ENCODE data around the gene CGRRF1. TPM values are rescaled to one million over a fixed set of nuclear protein-coding genes. Genes with fewer than 3 reads are reported as not detected.

The CGRRF1 gene
- polyA plus RNA-seq, 1 of the 3 experiments (the other 2 are of a cell fraction) = 6.4 TPM

GRCh38 chr14:54498579-54498978 lies 11.1 kb upstream of the CGRRF1 start (continued):
- no peak for TF ChIP-seq MXI1 (IDR thresholded peaks at IDR 0.05; ENCODE audit: low read depth, low read length)

DNA sequence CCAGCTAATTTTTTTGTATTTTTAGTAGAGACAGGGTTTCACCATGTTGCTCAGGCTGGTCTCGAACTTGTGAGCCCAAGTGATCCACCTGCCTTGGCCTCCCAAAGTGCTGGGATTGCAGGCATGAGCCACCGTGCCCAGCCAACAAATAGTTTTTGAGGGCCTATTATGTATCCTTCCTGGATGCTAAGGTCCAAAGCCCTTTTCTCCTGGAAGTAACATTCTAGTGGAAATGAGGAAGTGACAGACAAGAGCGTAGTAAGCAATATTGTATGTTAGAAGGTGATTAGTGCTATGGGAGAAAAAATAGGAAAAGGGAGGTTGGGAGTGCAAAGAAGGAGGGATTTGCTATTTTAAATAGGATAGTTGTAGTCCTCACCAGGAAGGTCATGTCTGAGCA lies 9.0 kb upstream of the CGRRF1 start:
- CTCF ChIA-PET = no interaction called here
- 83% methylated on average over 3 of the region's 3 CpGs for WGBS (ENCODE audit: low lambda C conversion rate)

More for the DNA sequence above, 9.0 kb upstream of the CGRRF1 start:
- TF ChIP-seq NFIC (IDR thresholded peaks at IDR 0.05; ENCODE audit: borderline replicate concordance) (no peak), FOXM1 (IDR thresholded peaks at IDR 0.05; ENCODE audit: low read depth) (no peak), FOXJ3 (CRISPR knock-in tag; IDR thresholded peaks at IDR 0.05) (no peak), RXRA (IDR thresholded peaks at IDR 0.05; ENCODE audit: borderline replicate concordance, low read depth) (no peak), CTCF (IDR thresholded peaks at IDR 0.05) (no peak), TCF12 (IDR thresholded peaks at IDR 0.05) (no peak), GATA2 (CRISPR knock-in tag; IDR thresholded peaks at IDR 0.05) (no peak)
- TF ChIP-seq, protein P1, sequence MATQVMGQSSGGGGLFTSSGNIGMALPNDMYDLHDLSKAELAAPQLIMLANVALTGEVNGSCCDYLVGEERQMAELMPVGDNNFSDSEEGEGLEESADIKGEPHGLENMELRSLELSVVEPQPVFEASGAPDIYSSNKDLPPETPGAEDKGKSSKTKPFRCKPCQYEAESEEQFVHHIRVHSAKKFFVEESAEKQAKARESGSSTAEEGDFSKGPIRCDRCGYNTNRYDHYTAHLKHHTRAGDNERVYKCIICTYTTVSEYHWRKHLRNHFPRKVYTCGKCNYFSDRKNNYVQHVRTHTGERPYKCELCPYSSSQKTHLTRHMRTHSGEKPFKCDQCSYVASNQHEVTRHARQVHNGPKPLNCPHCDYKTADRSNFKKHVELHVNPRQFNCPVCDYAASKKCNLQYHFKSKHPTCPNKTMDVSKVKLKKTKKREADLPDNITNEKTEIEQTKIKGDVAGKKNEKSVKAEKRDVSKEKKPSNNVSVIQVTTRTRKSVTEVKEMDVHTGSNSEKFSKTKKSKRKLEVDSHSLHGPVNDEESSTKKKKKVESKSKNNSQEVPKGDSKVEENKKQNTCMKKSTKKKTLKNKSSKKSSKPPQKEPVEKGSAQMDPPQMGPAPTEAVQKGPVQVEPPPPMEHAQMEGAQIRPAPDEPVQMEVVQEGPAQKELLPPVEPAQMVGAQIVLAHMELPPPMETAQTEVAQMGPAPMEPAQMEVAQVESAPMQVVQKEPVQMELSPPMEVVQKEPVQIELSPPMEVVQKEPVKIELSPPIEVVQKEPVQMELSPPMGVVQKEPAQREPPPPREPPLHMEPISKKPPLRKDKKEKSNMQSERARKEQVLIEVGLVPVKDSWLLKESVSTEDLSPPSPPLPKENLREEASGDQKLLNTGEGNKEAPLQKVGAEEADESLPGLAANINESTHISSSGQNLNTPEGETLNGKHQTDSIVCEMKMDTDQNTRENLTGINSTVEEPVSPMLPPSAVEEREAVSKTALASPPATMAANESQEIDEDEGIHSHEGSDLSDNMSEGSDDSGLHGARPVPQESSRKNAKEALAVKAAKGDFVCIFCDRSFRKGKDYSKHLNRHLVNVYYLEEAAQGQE (IDR thresholded peaks at IDR 0.05; ENCODE audit: low read depth, low read length) = no peak
- TF ChIP-seq, protein P2, sequence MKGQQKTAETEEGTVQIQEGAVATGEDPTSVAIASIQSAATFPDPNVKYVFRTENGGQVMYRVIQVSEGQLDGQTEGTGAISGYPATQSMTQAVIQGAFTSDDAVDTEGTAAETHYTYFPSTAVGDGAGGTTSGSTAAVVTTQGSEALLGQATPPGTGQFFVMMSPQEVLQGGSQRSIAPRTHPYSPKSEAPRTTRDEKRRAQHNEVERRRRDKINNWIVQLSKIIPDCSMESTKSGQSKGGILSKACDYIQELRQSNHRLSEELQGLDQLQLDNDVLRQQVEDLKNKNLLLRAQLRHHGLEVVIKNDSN (IDR thresholded peaks at IDR 0.05; ENCODE audit: borderline replicate concordance, low read depth) = no peak
- H3K4me3 ChIP-seq (ENCODE audit: low read depth in 2 of 2, low read length in 1 of 2) = no peak overlapping the region
- POLR2A ChIA-PET = no interaction called here
- H3K27ac ChIP-seq (ENCODE audit: low read depth in 2 of 2, low read length in 1 of 2) = no peak overlapping the region
- H3K27me3 ChIP-seq (ENCODE audit: insufficient read depth) = no peaks in the 10 kb centered on the region
- H3F3A ChIP-seq (replicated peaks; ENCODE audit: insufficient read depth) = no peaks in the 10 kb centered on the region
- no peaks in the 10 kb centered on the region for H3K9me3 ChIP-seq
- H3K9me2 ChIP-seq = no peaks in the 10 kb centered on the region
- H3K4me1 ChIP-seq (ENCODE audit: control insufficient read depth in 1 of 2, insufficient read depth in 2 of 2, low read depth in 1 of 2, low read length in 1 of 2) = no peaks in the 10 kb centered on the region; a peak in 1 of 4 replicates
- no peaks in the 10 kb centered on the region for H4K20me1 ChIP-seq (ENCODE audit: insufficient read depth)
- H3K9ac ChIP-seq = no peak overlapping the region
- no peak for DNase-seq
- no peak overlapping the region for H2AFZ ChIP-seq (ENCODE audit: low read depth)
- no peaks in the 10 kb centered on the region for H3K79me2 ChIP-seq (ENCODE audit: insufficient read depth)
- no peaks in the 10 kb centered on the region for H3K36me3 ChIP-seq (replicated peaks in 1 of 2; ENCODE audit: control insufficient read depth in 1 of 2, insufficient read depth in 2 of 2, low read length in 1 of 2)
- H3K4me2 ChIP-seq = no peak overlapping the region
